CD4-positive, alpha-beta T cell treated with Interleukin-21 for 1 hour (primary cell): Measurements from ENCODE around the gene ATIC.

Source experiments
- DNase-seq: peaks from one replicate; pipeline ENCODE4 v3.0.0-alpha.2; 2020

The ATIC gene

GRCh38 chr2:215377283-215377682 lies 65.4 kb downstream of the ATIC start:
- no peak for DNase-seq

- no peak for DNase-seq
Observed at GRCh38 chr2:215378045-215378444, 66.2 kb downstream of the ATIC start.

GRCh38 chr2:215379039-215379438 lies 67.2 kb downstream of the ATIC start:
- no peak for DNase-seq

- DNase-seq, result no peak
Observed at GRCh38 chr2:215379948-215380347, 68.1 kb downstream of the ATIC start.

GRCh38 chr2:215380699-215381098 lies 68.8 kb downstream of the ATIC start:
- DNase-seq, result no peak

- DNase-seq, result no peak
Observed at GRCh38 chr2:215382011-215382410, 70.2 kb downstream of the ATIC start.

- no peak for DNase-seq
Observed at GRCh38 chr2:215382480-215382879, 70.6 kb downstream of the ATIC start.

GRCh38 chr2:215383652-215384279 lies 71.9 kb downstream of the ATIC start:
- no peak for DNase-seq

- no peak for DNase-seq
Observed at GRCh38 chr2:215384710-215385109, 72.9 kb downstream of the ATIC start.

GRCh38 chr2:215386566-215386965 lies 74.7 kb downstream of the ATIC start:
- no peak for DNase-seq

- DNase-seq, result no peak
Observed at GRCh38 chr2:215388002-215388728, 76.3 kb downstream of the ATIC start.

GRCh38 chr2:215390550-215390913 lies 78.7 kb downstream of the ATIC start:
- no peak for DNase-seq

GRCh38 chr2:215391531-215391930 lies 79.7 kb downstream of the ATIC start:
- DNase-seq, result no peak

GRCh38 chr2:215392164-215392563 lies 80.3 kb downstream of the ATIC start:
- no peak for DNase-seq

GRCh38 chr2:215392687-215393270 lies 80.9 kb downstream of the ATIC start:
- DNase-seq, result no peak

GRCh38 chr2:215394102-215394805 lies 82.4 kb downstream of the ATIC start:
- DNase-seq, result no peak

GRCh38 chr2:215395687-215396460 lies 84.0 kb downstream of the ATIC start:
- no peak for DNase-seq

GRCh38 chr2:215396595-215397313 lies 84.9 kb downstream of the ATIC start:
- DNase-seq, result no peak

GRCh38 chr2:215397632-215398341 lies 85.9 kb downstream of the ATIC start:
- no peak for DNase-seq

GRCh38 chr2:215399067-215399716 lies 87.3 kb downstream of the ATIC start:
- no peak for DNase-seq
